ENCODE results near the gene SNCAIP. TPM values are rescaled to one million over a fixed set of nuclear protein-coding genes. Genes with fewer than 3 reads are reported as not detected.

Gene SNCAIP
- total RNA-seq, 4 donors from 2014 or later: 2.4 to 6.5 (median 4.0) TPM

DNA sequence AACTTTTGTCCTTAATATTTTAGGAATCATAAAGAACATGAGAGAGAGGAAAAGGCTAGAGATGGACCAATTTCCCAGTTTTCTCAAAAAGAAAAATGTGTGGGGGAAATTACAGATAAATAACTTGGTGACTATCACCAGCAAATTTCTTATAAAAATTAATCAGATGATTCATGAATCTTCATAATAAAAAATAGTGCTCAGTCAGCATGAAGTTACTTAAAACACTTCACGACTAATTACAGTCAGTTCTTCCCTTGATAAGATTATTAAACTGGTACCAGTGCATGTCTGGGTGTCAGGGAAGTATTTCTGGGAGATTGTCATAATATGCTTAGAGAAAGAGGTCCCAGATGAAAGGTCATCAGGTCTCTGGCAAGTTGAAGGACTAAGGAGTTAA is 133.0 kb downstream of the SNCAIP start:
- WGBS: 70% methylated on average over 1 of the region's 1 CpG
- H3K4me3 ChIP-seq: no peak overlapping the region
- TF ChIP-seq, protein P1, sequence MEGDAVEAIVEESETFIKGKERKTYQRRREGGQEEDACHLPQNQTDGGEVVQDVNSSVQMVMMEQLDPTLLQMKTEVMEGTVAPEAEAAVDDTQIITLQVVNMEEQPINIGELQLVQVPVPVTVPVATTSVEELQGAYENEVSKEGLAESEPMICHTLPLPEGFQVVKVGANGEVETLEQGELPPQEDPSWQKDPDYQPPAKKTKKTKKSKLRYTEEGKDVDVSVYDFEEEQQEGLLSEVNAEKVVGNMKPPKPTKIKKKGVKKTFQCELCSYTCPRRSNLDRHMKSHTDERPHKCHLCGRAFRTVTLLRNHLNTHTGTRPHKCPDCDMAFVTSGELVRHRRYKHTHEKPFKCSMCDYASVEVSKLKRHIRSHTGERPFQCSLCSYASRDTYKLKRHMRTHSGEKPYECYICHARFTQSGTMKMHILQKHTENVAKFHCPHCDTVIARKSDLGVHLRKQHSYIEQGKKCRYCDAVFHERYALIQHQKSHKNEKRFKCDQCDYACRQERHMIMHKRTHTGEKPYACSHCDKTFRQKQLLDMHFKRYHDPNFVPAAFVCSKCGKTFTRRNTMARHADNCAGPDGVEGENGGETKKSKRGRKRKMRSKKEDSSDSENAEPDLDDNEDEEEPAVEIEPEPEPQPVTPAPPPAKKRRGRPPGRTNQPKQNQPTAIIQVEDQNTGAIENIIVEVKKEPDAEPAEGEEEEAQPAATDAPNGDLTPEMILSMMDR (IDR thresholded peaks at IDR 0.05): no peak
- TF ChIP-seq EP300 (IDR thresholded peaks at IDR 0.05) (no peak), POLR2A (IDR thresholded peaks at IDR 0.05) (no peak), POLR2AphosphoS5 (IDR thresholded peaks at IDR 0.05) (no peak)
- no peaks in the 10 kb centered on the region for H3K9me3 ChIP-seq
- no peak for DNase-seq (ENCODE audit: low spot score in 2 of 2)
- H3K27ac ChIP-seq: no peak overlapping the region
- H3K27me3 ChIP-seq: no peaks in the 10 kb centered on the region
- no peaks in the 10 kb centered on the region for H3K4me1 ChIP-seq
- no peaks in the 10 kb centered on the region for H3K36me3 ChIP-seq

DNA sequence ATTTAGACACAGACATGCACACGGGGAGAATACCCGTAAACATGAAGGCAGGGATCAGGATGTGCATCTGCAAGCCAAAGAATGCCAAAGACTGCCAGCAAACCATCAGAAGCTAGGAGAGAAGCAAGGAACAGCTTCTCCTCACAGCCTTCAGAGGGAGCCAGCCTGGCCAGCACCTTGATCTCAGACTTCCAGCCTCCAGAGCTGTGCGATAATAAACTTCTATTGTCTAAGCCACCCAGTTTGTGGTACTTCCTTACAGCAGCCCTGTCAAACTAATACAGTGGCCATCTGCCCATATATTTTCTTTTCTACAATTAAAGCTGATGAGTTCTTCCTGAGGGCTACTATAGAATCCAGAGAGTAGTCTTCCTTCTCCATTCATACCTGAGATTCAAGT is 135.0 kb downstream of the SNCAIP start:
- no peak for TF ChIP-seq POLR2AphosphoS5 (IDR thresholded peaks at IDR 0.05)
- TF ChIP-seq POLR2A (IDR thresholded peaks at IDR 0.05): no peak
- TF ChIP-seq, protein P1 (IDR thresholded peaks at IDR 0.05): no peak
- TF ChIP-seq EP300 (IDR thresholded peaks at IDR 0.05): no peak
- WGBS: 94% methylated on average over 3 of the region's 3 CpGs

DNA sequence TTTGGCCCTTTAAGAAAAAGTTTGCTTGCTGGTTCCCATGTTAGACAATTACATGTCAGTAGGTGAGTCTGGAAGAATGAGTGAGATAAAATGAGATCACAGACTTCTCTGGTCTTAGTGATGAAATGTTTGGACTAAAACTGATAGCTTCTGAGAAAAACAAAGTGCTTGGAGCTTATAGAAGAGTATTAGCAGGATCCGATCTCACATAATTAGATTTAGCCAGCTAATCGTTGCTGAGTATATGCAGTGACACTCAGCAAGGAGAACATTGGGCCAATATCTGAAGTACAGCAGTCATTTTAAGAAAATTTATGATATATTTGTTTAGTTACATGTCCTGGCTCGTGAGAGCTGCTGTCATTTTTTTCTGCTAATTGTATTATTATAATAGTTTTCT is 135.8 kb downstream of the SNCAIP start:
- H3K4me1 ChIP-seq: no peaks in the 10 kb centered on the region
- no peak for DNase-seq (ENCODE audit: low spot score in 2 of 2)
- no peak overlapping the region for H3K4me3 ChIP-seq
- H3K9me3 ChIP-seq: no peaks in the 10 kb centered on the region
- H3K27me3 ChIP-seq: no peaks in the 10 kb centered on the region
- WGBS: 71% methylated on average over 3 of the region's 3 CpGs
- TF ChIP-seq POLR2A (IDR thresholded peaks at IDR 0.05) (no peak), POLR2AphosphoS5 (IDR thresholded peaks at IDR 0.05) (no peak), EP300 (IDR thresholded peaks at IDR 0.05) (no peak)
- TF ChIP-seq, protein P1 (IDR thresholded peaks at IDR 0.05): no peak
- H3K27ac ChIP-seq: no peak overlapping the region
- peaks cover 10% of the 10 kb centered on the region for H3K36me3 ChIP-seq

More for the DNA sequence above, 135.0 kb downstream of the SNCAIP start:
- Histone ChIP-seq H3K27me3 (no peaks in the 10 kb centered on the region), H3K9me3 (no peaks in the 10 kb centered on the region), H3K36me3 (peaks cover 10% of the 10 kb centered on the region), H3K4me1 (no peaks in the 10 kb centered on the region), H3K27ac (no peak overlapping the region), H3K4me3 (no peak overlapping the region)
- DNase-seq (ENCODE audit: low spot score in 2 of 2): no peak

DNA sequence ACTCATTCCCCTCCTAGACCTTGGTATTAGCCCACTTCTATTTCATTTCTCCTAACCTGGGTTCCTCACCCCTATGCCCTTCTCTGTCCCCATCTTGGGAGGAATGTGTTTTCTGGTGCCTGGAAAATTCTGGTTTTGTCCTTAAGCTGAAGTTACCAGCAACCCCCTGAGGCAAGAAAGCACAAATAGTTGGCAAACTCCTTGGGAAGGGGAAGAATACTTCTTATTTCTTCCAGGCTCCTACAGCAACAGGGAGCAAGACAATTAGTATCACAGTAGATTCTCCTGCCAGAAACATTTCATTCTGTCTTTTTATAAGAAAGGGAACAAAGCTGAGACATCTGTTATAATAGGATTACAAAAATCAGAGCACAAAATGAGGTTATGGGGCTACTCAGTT is 142.5 kb downstream of the SNCAIP start:
- peaks cover 10% of the 10 kb centered on the region for H3K36me3 ChIP-seq
- TF ChIP-seq POLR2AphosphoS5 (IDR thresholded peaks at IDR 0.05): no peak
- TF ChIP-seq, protein P1 (IDR thresholded peaks at IDR 0.05): no peak
- no peak overlapping the region for H3K4me3 ChIP-seq
- no peak overlapping the region for H3K27ac ChIP-seq
- H3K27me3 ChIP-seq: no peaks in the 10 kb centered on the region
- DNase-seq (ENCODE audit: low spot score in 2 of 2): no peak
- H3K9me3 ChIP-seq: no peaks in the 10 kb centered on the region
- H3K4me1 ChIP-seq: no peaks in the 10 kb centered on the region

DNA sequence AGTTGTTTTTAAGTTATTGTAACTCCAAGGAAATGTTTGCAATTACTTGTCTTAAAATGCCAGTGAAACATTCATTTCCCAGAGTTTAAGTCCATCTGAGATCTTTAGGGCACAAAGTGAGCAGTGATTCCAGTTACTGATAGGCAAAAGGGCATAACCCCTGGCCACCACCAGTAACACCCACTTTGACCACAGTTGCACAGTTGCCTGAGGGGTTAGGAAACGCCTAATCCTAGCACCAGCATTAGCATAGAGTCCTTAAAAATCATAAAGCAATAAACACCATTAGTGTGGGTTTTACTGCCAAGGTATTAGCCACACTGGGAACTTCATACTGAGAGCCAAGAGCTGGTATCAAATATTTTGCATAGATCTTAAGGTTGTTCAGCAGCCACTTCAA is 143.9 kb downstream of the SNCAIP start:
- DNase-seq (ENCODE audit: low spot score in 2 of 2): no peak
- Histone ChIP-seq H3K4me3 (no peak overlapping the region), H3K4me1 (no peaks in the 10 kb centered on the region), H3K27me3 (no peaks in the 10 kb centered on the region), H3K36me3 (peaks cover 7% of the 10 kb centered on the region), H3K9me3 (no peaks in the 10 kb centered on the region), H3K27ac (no peak overlapping the region)
- 54% methylated on average over 1 of the region's 1 CpG for WGBS
- TF ChIP-seq, protein P1 (IDR thresholded peaks at IDR 0.05): no peak
- no peak for TF ChIP-seq POLR2A (IDR thresholded peaks at IDR 0.05)
- no peak for TF ChIP-seq EP300 (IDR thresholded peaks at IDR 0.05)
- TF ChIP-seq POLR2AphosphoS5 (IDR thresholded peaks at IDR 0.05): no peak

All from suprapubic skin (tissue), 4 donors.